H9 (cell line): ENCODE results near the gene RPL37A. TPM values are rescaled to one million over a fixed set of nuclear protein-coding genes. Genes with fewer than 3 reads are reported as not detected.

Experiments used
- DNase-seq: peaks from one replicate; pipeline ENCODE4 v3.0.0-alpha.2; 2017
- H2AFZ ChIP-seq: one replicate; pipeline ENCODE4 v1.6.1; 2013; ENCODE audit warnings: mild to moderate bottlenecking, low read length, control low read depth, moderate library complexity
- H2AK5ac ChIP-seq: 2 replicates; pipeline ENCODE4 v1.6.1; 2013; ENCODE audit warnings: low read length, control low read depth, mixed read lengths; ENCODE audit not compliant: insufficient read length
- H2BK120ac ChIP-seq: one replicate; pipeline ENCODE4 v1.6.1; 2013; ENCODE audit warnings: low read depth, mild to moderate bottlenecking, low read length, control low read depth, inconsistent platforms; ENCODE audit not compliant: poor library complexity, severe bottlenecking
- H2BK12ac ChIP-seq: 2 replicates; pipeline ENCODE4 v1.6.1; 2013; ENCODE audit warnings: low read length, control low read depth, mixed read lengths, low read depth; ENCODE audit not compliant: insufficient read length
- H2BK15ac ChIP-seq: 2 replicates; pipeline ENCODE4 v1.6.1; 2013; ENCODE audit warnings: low read depth, low read length, control low read depth
- H2BK20ac ChIP-seq: one replicate; pipeline ENCODE4 v1.6.1; 2013; ENCODE audit warnings: low read depth, mild to moderate bottlenecking, low read length, control low read depth, inconsistent platforms; ENCODE audit not compliant: poor library complexity, severe bottlenecking
- H2BK5ac ChIP-seq: 2 replicates; pipeline ENCODE4 v1.6.1; 2013; ENCODE audit warnings: low read length, control low read depth, mixed read lengths; ENCODE audit not compliant: insufficient read length
- H3K14ac ChIP-seq: 2 replicates; pipeline ENCODE4 v1.6.1; 2013; ENCODE audit warnings: low read length, control low read depth; ENCODE audit not compliant: insufficient read depth
- H3K18ac ChIP-seq: 2 replicates; pipeline ENCODE4 v1.6.1; 2013; ENCODE audit warnings: low read depth, mild to moderate bottlenecking, mixed read lengths, low read length, control low read depth; ENCODE audit not compliant: insufficient read length
- H3K23ac ChIP-seq: 2 replicates; pipeline ENCODE4 v1.6.1; 2013; ENCODE audit warnings: low read length, control low read depth, mixed read lengths, low read depth; ENCODE audit not compliant: insufficient read length
- H3K23me2 ChIP-seq: 2 replicates; pipeline ENCODE4 v1.6.1; 2013; ENCODE audit warnings: low read depth, mild to moderate bottlenecking, mixed read lengths, low read length, control low read depth; ENCODE audit not compliant: insufficient read length, poor library complexity, severe bottlenecking
- H3K27ac ChIP-seq: 2 replicates; pipeline ENCODE4 v1.5.1; 2013; ENCODE audit warnings: low read length, control low read depth, mixed read lengths, low read depth; ENCODE audit not compliant: insufficient read length
- H3K27me3 ChIP-seq: 2 replicates; pipeline ENCODE4 v1.6.1; 2013; ENCODE audit warnings: low read length, control low read depth, inconsistent platforms; ENCODE audit not compliant: insufficient read depth
- H3K4ac ChIP-seq: 2 replicates; pipeline ENCODE4 v1.6.1; 2013; ENCODE audit warnings: low read depth, mild to moderate bottlenecking, control low read depth, inconsistent platforms, low read length, moderate library complexity
- H3K4me1 ChIP-seq: 2 replicates; pipeline ENCODE4 v1.6.1; 2013; ENCODE audit warnings: low read length, control low read depth, inconsistent platforms; ENCODE audit not compliant: insufficient read depth
- H3K4me2 ChIP-seq: 2 replicates; pipeline ENCODE4 v1.6.1; 2013; ENCODE audit warnings: low read length, control low read depth, mixed read lengths; ENCODE audit not compliant: insufficient read length, insufficient read depth
- H3K56ac ChIP-seq: 2 replicates; pipeline ENCODE4 v1.6.1; 2013; ENCODE audit warnings: low read depth, mild to moderate bottlenecking, mixed read lengths, low read length, control low read depth; ENCODE audit not compliant: insufficient read length
- H3K79me1 ChIP-seq: 2 replicates; pipeline ENCODE4 v1.6.1; 2013; ENCODE audit warnings: low read depth, mild to moderate bottlenecking, moderate library complexity, low read length, control low read depth, inconsistent platforms; ENCODE audit not compliant: insufficient read depth, poor library complexity, severe bottlenecking
- H3K79me2 ChIP-seq: 2 replicates; pipeline ENCODE4 v1.6.1; 2013; ENCODE audit warnings: low read length, control low read depth, inconsistent platforms; ENCODE audit not compliant: insufficient read depth
- H3K9ac ChIP-seq: 2 replicates; pipeline ENCODE4 v1.6.1; 2013; ENCODE audit warnings: low read length, control low read depth, mixed read lengths; ENCODE audit not compliant: insufficient read length; ENCODE audit errors: extremely low read depth
- H3K9me3 ChIP-seq: one replicate; pipeline ENCODE4 v1.6.1; 2013; ENCODE audit warnings: low read depth, low read length, inconsistent platforms; ENCODE audit not compliant: control insufficient read depth
- H3T11ph ChIP-seq: one replicate; pipeline ENCODE4 v1.6.1; 2013; ENCODE audit warnings: mild to moderate bottlenecking, low read length, control low read depth, inconsistent platforms
- H4K20me1 ChIP-seq: one replicate; pipeline ENCODE4 v1.6.1; 2013; ENCODE audit not compliant: control insufficient read depth, insufficient read length, insufficient read depth
- H4K5ac ChIP-seq: 2 replicates; pipeline ENCODE4 v1.6.1; 2013; ENCODE audit warnings: low read depth, mild to moderate bottlenecking, mixed read lengths, low read length, control low read depth; ENCODE audit not compliant: insufficient read length
- H4K8ac ChIP-seq: replicated peaks from 2 replicates; pipeline ENCODE4 v1.6.1; 2013; ENCODE audit warnings: low read length, control low read depth, mixed read lengths, low read depth; ENCODE audit not compliant: insufficient read length
- H4K91ac ChIP-seq: 2 replicates; pipeline ENCODE4 v1.6.1; 2013; ENCODE audit warnings: low read depth, mild to moderate bottlenecking, moderate library complexity, mixed read lengths, low read length, control low read depth; ENCODE audit not compliant: insufficient read length
- H3K27ac Mint-ChIP-seq, 3 experiments: 2 replicates in 2 of 3; 3 replicates in 1 of 3; pipeline ENCODE4 v1.8.0; 2020 to 2021; ENCODE audit warnings: mixed read lengths in 3 of 3, mild to moderate bottlenecking in 1 of 3, moderate library complexity in 1 of 3
- H3K27me3 Mint-ChIP-seq: 2 replicates; pipeline ENCODE4 v1.8.0; 2021; ENCODE audit warnings: low read depth, mild to moderate bottlenecking, moderate library complexity, mixed read lengths
- H3K36me3 Mint-ChIP-seq, 3 experiments: 2 replicates in 2 of 3; 3 replicates in 1 of 3; pipeline ENCODE4 v1.8.0; 2020 to 2021; ENCODE audit warnings: low read depth in 3 of 3, mixed read lengths in 3 of 3; ENCODE audit not compliant: insufficient read depth in 1 of 3
- H3K4me1 Mint-ChIP-seq, 2 experiments: 2 replicates each; pipeline ENCODE4 v1.8.0; 2020; ENCODE audit warnings: mixed read lengths in 2 of 2
- H3K4me3 Mint-ChIP-seq, 2 experiments: 2 replicates in 1 of 2; 3 replicates in 1 of 2; pipeline ENCODE4 v1.8.0; 2020 to 2021; ENCODE audit warnings: mild to moderate bottlenecking in 2 of 2, mixed read lengths in 2 of 2, moderate library complexity in 1 of 2
- H3K9me3 Mint-ChIP-seq, 2 experiments: 2 replicates in 1 of 2; 3 replicates in 1 of 2; pipeline ENCODE4 v1.8.0; 2020; ENCODE audit warnings: mild to moderate bottlenecking in 2 of 2, mixed read lengths in 2 of 2, moderate library complexity in 1 of 2
- CTCF ChIP-seq: fragments of 200-600 bp; sonication (generic); conservative IDR thresholded peaks from 3 replicates; pipeline ENCODE4 v1.8.0; 2021; ENCODE audit warnings: antibody characterized with exemption, mild to moderate bottlenecking
- WGBS: extraction: QIAGEN DNeasy Blood & Tissue Kit; methylation state at CpG from one replicate; pipeline ENCODE4 v1.1.7; 2013; ENCODE audit warnings: missing lambda C conversion rate, low lambda C conversion rate, mixed read lengths; ENCODE audit not compliant: insufficient read length; ENCODE audit errors: extremely low coverage; 5-methylcytosine and 5-hydroxymethylcytosine counted together
- total RNA-seq: library from RNA; stranded (reverse); gene quantifications from 2 replicates; pipeline ENCODE4 v1.2.1, GENCODE V29; 2021

The RPL37A gene
- total RNA-seq, 1 experiment from 2014 or later, result 3,769 TPM

DNA sequence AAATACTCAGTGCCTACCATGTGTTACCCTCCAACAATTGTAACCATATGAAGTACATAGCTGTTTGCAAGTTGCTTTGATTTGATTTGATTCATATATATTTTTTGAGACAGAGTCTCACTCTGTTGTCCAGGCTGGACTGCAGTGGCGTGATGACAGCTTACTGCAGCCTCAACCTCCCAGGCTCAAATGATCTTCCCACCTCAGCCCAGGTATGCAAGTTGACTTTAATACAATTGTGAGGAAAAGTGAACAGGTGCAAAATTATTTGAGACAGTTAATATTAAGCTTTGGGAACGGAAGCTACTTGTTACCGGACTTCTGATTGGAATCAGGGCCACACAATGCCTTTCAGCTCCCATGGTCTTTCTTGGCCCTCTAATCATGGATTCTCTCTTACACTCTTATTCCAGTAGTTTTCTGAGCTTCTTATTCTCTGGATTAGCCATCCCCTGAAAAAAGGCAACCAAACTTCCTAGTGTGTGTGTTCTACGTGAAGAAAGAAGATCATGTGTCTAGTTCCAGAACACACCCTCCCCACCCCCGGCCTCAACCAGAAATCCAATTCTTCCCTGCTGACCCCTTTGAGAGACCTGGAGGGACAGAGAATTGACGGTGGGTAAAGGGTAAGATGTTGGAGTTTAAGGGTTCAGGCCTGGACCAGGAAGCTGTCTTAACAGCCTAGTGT lies 1.1 kb upstream of the RPL37A start:
- Histone ChIP-seq H3K4me2 (peak overlapping the region; percentile 96), H3K18ac (no peak overlapping the region), H2AFZ (no peak overlapping the region), H2BK120ac (no peak overlapping the region), H2BK5ac (no peak overlapping the region), H4K5ac (no peak overlapping the region), H3K23ac (no peak overlapping the region), H2BK12ac (no peak overlapping the region), H3K4ac (no peak overlapping the region), H2BK15ac (no peak overlapping the region), H3K9me3 (no peaks in the 10 kb centered on the region), H3K27ac (no peak overlapping the region), H3K79me2 (peaks cover 13% of the 10 kb centered on the region; the same call in 1 of the 2 replicates), H3K56ac (no peak overlapping the region), H3K79me1 (peaks cover 6% of the 10 kb centered on the region), H3K14ac (no peak overlapping the region), H4K20me1 (no peaks in the 10 kb centered on the region), H3K27me3 (no peaks in the 10 kb centered on the region), H3K9ac (peak overlapping the region; percentile 78), H2AK5ac (no peak overlapping the region), H4K8ac (no peak overlapping the region), H3K4me1 (peaks cover 3% of the 10 kb centered on the region; the same call in 1 of the 2 replicates), H3K23me2 (peaks cover 7% of the 10 kb centered on the region), H2BK20ac (no peak overlapping the region), H4K91ac (no peak overlapping the region), H3T11ph (no peak overlapping the region)
- DNase-seq, result no peak
- Mint-ChIP-seq H3K27ac (peak overlapping the region; percentile 38 to 99 (median 98); a peak in 5 of 7 replicates), H3K4me1 (peaks cover 38 to 40% of the 10 kb centered on the region in 2 experiments), H3K36me3 (peaks cover 33 to 39% (median 36%) of the 10 kb centered on the region in 3 experiments), H3K27me3 (no peaks in the 10 kb centered on the region), H3K9me3 (peaks cover 1 to 3% of the 10 kb centered on the region in 2 experiments; a peak in 1 of 5 replicates), H3K4me3 (peak overlapping the region; percentile 95 to 98)
- WGBS, result no CpG with 5 or more reads among the region's 6 CpGs
- TF ChIP-seq CTCF, result no peak
